Cardiac fibroblast (primary cell): ENCODE measurements around the gene BMX.

Experiments
- DNase-seq, 2 donors: peaks; one replicate each; pipeline versions ENCODE4 v3.0.0 to v3.0.0-alpha.2; 2010; ENCODE audit warnings: low read depth in 2 of 2
- H3K4me3 ChIP-seq, 2 donors: replicated peaks in 1 of 2; 1 replicate in 1 of 2; 2 replicates in 1 of 2; pipeline ENCODE4 v1.5.1; 2011; ENCODE audit warnings: low read depth in 2 of 2, low read length in 2 of 2, mild to moderate bottlenecking in 2 of 2, moderate library complexity in 1 of 2
- CTCF ChIP-seq: IDR thresholded peaks from one replicate; pipeline ENCODE4 v1.5.1; 2011; ENCODE audit warnings: low read depth, mild to moderate bottlenecking, low read length, inconsistent platforms

BMX gene

GRCh38 chrX:15500497-15500966 is at the start of gene BMX:
Gene BMX (plus strand): TSS chrX:15500807. CDS start chrX:15508354, 7,547 bp downstream.
- no peak within 1 kb of the TSS for H3K4me3 ChIP-seq
- no peak for TF ChIP-seq CTCF

GRCh38 chrX:15451913-15452312 is 48.7 kb upstream of the BMX start:
- H3K4me3 ChIP-seq, result no peak overlapping the region
- DNase-seq, result peak; percentile 36 to 62
- TF ChIP-seq CTCF, result no peak

More at GRCh38 chrX:15500497-15500966, at the start of gene BMX:
- DNase-seq, result peak; percentile 53 to 83

GRCh38 chrX:15464704-15465103 is 35.9 kb upstream of the BMX start:
- DNase-seq, result no peak
- no peak for TF ChIP-seq CTCF
- H3K4me3 ChIP-seq, result no peak overlapping the region

GRCh38 chrX:15465347-15465746 is 35.3 kb upstream of the BMX start:
- DNase-seq, result peak in 1 of 2 donors; percentile 17
- TF ChIP-seq CTCF, result no peak
- no peak overlapping the region for H3K4me3 ChIP-seq

GRCh38 chrX:15465896-15466651 is 34.5 kb upstream of the BMX start:
- DNase-seq, result peak; percentile 52 to 55
- TF ChIP-seq CTCF, result no peak
- no peak overlapping the region for H3K4me3 ChIP-seq

GRCh38 chrX:15468036-15468435 is 32.6 kb upstream of the BMX start:
- no peak overlapping the region for H3K4me3 ChIP-seq
- TF ChIP-seq CTCF, result peak; percentile 32
- DNase-seq, result peak; percentile 69 to 73
